Esophagus squamous epithelium (tissue), 5 donors: ENCODE data around the gene ZNF439. TPM values are rescaled to one million over a fixed set of nuclear protein-coding genes. Genes with fewer than 3 reads are reported as not detected.
"Not testable (repeated sequence)": the region's sequence is repeated elsewhere in the genome, so short reads cannot be mapped to it uniquely, and the experiment has no call there.

Experiments used
- DNase-seq: peaks from one replicate; lab custom pipeline; 2025; lab: John Stamatoyannopoulos, UW
- H3K27ac ChIP-seq, 4 donors: fragments of 200-600 bp; sonication (generic); one replicate each; pipeline ENCODE4 v1.5.1; 2016 to 2019; ENCODE audit warnings: mild to moderate bottlenecking in 1 of 4
- H3K27me3 ChIP-seq, 4 donors: fragments of 200-600 bp; sonication (generic); 1 replicate in 3 of 4; 2 replicates in 1 of 4; pipeline versions ENCODE4 v1.5.1 to v1.6.0; 2017 to 2021; ENCODE audit warnings: antibody characterized with exemption in 1 of 4
- H3K36me3 ChIP-seq, 3 donors: fragments of 200-600 bp; sonication (generic); one replicate each; pipeline ENCODE4 v1.5.1; 2016 to 2019
- H3K4me1 ChIP-seq, 3 donors: fragments of 200-600 bp; sonication (generic); one replicate each; pipeline ENCODE4 v1.5.1; 2017 to 2019
- H3K4me3 ChIP-seq, 4 donors: fragments of 200-600 bp; sonication (generic); 1 replicate in 3 of 4; 2 replicates in 1 of 4; pipeline ENCODE4 v1.5.1; 2016 to 2019; ENCODE audit warnings: mild to moderate bottlenecking in 2 of 4, moderate library complexity in 1 of 4
- H3K9me3 ChIP-seq, 3 donors: fragments of 200-600 bp; sonication (generic); one replicate each; pipeline ENCODE4 v1.5.1; 2016 to 2019
- POLR2A ChIP-seq, 4 donors: fragments of 450-650 bp; IDR thresholded peaks; one replicate each; pipeline ENCODE4 v1.6.1; 2017; ENCODE audit warnings: antibody characterized with exemption in 4 of 4, mild to moderate bottlenecking in 4 of 4, moderate library complexity in 3 of 4
- WGBS, 2 donors: methylation state at CpG; one replicate each; pipeline ENCODE4 v1.1.5; 2018; 5-methylcytosine and 5-hydroxymethylcytosine counted together
- intact Hi-C: fragments of 100-400 bp; cut with DNase I; formaldehyde crosslinking; loops from one replicate; pipeline ENCODE4 v1.15.0; 2022
- total RNA-seq, 4 donors: library from RNA; depleted of rRNA; stranded (reverse); fragments of >200 nt; gene quantifications; one replicate each; pipeline ENCODE4 v1.1.0, GENCODE V29; 2016
- TF ChIP-seq, protein P1 (sequence below), 6 experiments: fragments of 450-650 bp in 4 of 6; fragments of 200-600 bp in 2 of 6; sonication (generic) in 2 of 6; IDR thresholded peaks; one replicate each; pipeline ENCODE4 v1.5.1; 2016 to 2019; ENCODE audit warnings: antibody characterized with exemption in 6 of 6, mild to moderate bottlenecking in 4 of 6, moderate library complexity in 4 of 6
- donor health status: DM: yes; HTN: yes; CAD: no.

Gene ZNF439
- total RNA-seq, 4 donors from 2014 or later, result 1.6 to 5.0 (median 2.0) TPM

DNA sequence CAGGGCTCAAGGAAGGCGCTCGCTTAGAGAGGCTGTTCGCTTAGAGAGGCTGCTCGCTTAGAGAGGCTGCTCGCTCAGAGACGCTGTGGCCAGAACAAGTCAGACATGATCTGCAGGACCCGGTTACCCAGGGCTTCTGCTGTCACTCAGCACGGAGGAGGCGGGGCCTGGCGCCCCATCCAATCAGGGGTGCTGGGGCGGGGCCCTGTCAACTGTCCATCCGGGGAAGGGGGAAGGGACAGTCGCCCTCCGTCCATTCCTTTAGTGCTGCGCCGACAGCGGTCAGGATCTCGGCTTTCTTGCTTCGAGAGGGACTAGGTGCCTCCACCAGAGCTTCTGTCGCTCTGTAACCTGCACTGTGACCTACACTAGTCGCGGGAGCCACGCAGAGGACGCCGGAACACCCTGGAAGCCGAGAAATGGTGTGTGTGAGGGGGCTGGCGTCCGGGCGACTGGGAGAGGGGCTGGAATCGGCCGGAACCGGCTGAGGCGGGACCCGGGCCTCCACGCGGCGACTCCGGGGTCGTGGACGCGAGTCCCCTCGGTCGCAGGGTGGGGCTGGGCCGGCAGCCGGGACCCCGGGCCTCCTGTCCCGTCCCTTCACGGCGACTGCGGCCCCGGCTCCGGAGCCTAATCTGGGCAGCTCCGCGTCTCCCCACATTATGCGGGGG, 34.4 kb upstream of the ZNF439 start, which contains the start of gene ZNF440:
TSS of gene ZNF440 (plus strand) at position 245 of the 671 bp plus-strand sequence. CDS start at position 420, 175 bp downstream.
- Histone ChIP-seq H3K4me3 (peak within 1 kb of the TSS; percentile 66 to 84 (median 79)), H3K27ac (peak within 1 kb of the TSS; percentile 91 to 95 (median 94)), H3K4me1 (peaks cover 0 to 32% (median 13%) of the 10 kb centered on the region in 3 donors), H3K36me3 (peaks cover 0 to 27% (median 0%) of the 10 kb centered on the region in 3 donors), H3K9me3 (peaks cover 0 to 24% (median 0%) of the 10 kb centered on the region in 3 donors), H3K27me3 (no peaks in the 10 kb centered on the region)
- TF ChIP-seq, protein P1, sequence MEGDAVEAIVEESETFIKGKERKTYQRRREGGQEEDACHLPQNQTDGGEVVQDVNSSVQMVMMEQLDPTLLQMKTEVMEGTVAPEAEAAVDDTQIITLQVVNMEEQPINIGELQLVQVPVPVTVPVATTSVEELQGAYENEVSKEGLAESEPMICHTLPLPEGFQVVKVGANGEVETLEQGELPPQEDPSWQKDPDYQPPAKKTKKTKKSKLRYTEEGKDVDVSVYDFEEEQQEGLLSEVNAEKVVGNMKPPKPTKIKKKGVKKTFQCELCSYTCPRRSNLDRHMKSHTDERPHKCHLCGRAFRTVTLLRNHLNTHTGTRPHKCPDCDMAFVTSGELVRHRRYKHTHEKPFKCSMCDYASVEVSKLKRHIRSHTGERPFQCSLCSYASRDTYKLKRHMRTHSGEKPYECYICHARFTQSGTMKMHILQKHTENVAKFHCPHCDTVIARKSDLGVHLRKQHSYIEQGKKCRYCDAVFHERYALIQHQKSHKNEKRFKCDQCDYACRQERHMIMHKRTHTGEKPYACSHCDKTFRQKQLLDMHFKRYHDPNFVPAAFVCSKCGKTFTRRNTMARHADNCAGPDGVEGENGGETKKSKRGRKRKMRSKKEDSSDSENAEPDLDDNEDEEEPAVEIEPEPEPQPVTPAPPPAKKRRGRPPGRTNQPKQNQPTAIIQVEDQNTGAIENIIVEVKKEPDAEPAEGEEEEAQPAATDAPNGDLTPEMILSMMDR (IDR thresholded peaks at IDR 0.05), result no peak
- TF ChIP-seq POLR2A (IDR thresholded peaks at IDR 0.05), result peak in 3 of 4 donors; percentile 79 to 89 (median 83)
- 0% methylated on average over 1 to 4 of the region's 55 CpGs for WGBS, 2 donors
- intact Hi-C loops, result no loop called here
- peak; percentile 73 for DNase-seq

DNA sequence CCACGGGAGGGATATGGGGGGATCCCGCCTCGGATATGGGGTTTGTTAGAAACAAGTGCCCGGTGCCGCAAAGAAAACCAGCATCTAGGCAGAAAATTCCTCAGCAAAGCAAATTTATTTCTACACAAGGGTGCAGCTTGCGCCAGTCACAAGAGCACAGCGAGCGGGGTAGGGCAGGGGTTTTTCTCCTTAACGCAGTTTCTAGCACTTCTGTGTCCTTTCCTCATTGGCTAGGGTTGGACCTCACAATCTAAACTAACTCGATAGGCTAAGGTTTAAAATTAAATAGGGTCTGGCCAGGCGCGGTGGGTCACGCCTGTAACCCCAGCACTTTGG, 33.9 kb upstream of the ZNF439 start:
- H3K27ac ChIP-seq, result peak overlapping the region; percentile 91 to 95 (median 94)
- H3K4me1 ChIP-seq, result peaks cover 0 to 32% (median 13%) of the 10 kb centered on the region in 3 donors
- WGBS, 2 donors, result 2 to 25% methylated on average over 4 to 9 of the region's 13 CpGs
- H3K27me3 ChIP-seq, result no peaks in the 10 kb centered on the region
- no peak for DNase-seq
- peaks cover 0 to 29% (median 0%) of the 10 kb centered on the region in 3 donors for H3K9me3 ChIP-seq
- intact Hi-C loops, result no loop called here
- peak overlapping the region; percentile 66 to 84 (median 79) for H3K4me3 ChIP-seq
- no peak for TF ChIP-seq POLR2A (IDR thresholded peaks at IDR 0.05)
- peaks cover 0 to 32% (median 0%) of the 10 kb centered on the region in 3 donors for H3K36me3 ChIP-seq

DNA sequence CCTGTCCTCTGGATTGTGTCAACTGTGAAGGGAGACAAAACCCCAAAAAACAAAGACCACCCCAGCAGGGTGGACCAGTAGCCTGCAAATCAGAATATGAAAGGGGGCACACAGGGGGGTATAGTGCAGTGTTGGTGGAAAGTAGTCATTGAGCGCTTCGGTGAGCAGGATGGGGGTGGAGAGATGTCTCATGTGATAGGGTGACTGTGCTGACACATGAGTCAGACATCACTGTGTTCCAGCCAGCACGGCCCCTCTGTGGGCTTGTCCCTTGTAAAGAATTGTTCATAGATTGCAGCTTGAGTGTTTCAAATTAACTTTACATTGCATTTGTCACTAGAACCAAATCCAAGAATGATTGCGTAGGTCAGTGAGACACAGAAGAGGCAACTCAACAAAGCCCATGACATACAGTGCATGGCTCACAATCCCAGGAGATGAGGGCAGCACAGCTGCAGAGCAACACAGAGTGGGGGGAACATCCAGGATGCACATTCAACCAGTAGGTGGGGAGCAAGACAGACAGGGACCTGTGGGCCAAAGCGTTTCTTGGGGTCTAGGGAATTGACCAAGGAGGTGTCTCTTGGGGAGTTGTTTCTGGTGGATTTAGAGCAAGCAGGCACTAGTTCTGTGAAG, 26.9 kb upstream of the ZNF439 start:
- DNase-seq, result no peak
- TF ChIP-seq POLR2A (IDR thresholded peaks at IDR 0.05), result no peak
- TF ChIP-seq, protein P1 (IDR thresholded peaks at IDR 0.05), result no peak
- WGBS, 2 donors, result 60 to 91% methylated on average over 4 to 5 of the region's 5 CpGs
- H3K4me1 ChIP-seq, result peaks cover 0 to 4% (median 0%) of the 10 kb centered on the region in 3 donors
- no peak overlapping the region for H3K27ac ChIP-seq
- H3K36me3 ChIP-seq, result peaks cover 0 to 88% (median 4%) of the 10 kb centered on the region in 3 donors
- intact Hi-C loops, result no loop called here
- H3K9me3 ChIP-seq, result peaks cover 0 to 71% (median 15%) of the 10 kb centered on the region in 3 donors
- H3K4me3 ChIP-seq, result no peak overlapping the region
- H3K27me3 ChIP-seq, result no peaks in the 10 kb centered on the region

DNA sequence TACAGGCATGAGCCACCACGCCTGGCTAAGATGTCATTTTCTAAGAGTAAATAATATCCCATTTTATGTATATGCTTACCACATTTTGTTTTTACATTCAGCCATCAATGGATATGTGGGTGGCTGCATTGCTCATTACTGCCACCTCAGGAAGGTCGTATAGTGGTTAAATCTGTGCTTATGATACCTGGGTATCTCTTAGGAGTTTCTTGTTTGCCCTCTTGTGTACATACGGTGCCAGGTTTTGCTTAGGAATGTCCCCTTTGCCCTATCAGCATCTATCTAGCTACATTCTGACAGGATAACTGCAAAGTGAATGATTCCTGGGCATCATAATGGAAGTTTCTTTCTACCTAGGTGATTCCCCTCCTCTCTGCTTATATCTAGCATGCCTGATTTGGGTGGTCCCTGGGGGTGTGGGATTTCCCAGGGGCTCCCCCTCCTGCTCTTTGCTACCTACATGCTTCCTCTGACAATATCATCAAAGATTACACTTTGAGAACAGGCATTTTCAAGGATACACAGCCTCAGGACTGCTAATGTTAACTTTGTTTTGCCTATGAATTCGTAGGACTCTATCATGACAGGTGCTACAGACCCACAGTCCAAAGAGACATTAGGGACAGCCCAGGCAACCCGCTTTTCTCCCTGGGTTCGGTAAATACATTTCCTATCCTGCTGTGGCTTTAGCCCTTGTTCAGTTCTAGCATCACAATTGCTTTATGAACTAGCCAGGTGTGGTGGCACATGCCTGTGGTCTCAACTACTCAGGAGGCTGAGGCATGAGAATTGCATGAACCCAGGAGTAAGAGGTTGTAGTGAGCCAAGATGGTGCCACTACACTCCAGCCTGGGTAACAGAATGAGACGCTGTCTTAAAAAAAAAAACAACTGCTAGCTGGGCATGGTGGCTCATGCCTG, 19.3 kb upstream of the ZNF439 start:
- 81 to 92% methylated on average over 6 to 7 of the region's 7 CpGs for WGBS, 2 donors
- H3K4me3 ChIP-seq, H3K27me3 ChIP-seq, DNase-seq, H3K27ac ChIP-seq, H3K4me1 ChIP-seq, intact Hi-C loops: not testable (repeated sequence)
- H3K36me3 ChIP-seq, result peaks cover 24 to 99% (median 30%) of the 10 kb centered on the region in 3 donors
- peaks cover 5 to 94% (median 67%) of the 10 kb centered on the region in 3 donors for H3K9me3 ChIP-seq

DNA sequence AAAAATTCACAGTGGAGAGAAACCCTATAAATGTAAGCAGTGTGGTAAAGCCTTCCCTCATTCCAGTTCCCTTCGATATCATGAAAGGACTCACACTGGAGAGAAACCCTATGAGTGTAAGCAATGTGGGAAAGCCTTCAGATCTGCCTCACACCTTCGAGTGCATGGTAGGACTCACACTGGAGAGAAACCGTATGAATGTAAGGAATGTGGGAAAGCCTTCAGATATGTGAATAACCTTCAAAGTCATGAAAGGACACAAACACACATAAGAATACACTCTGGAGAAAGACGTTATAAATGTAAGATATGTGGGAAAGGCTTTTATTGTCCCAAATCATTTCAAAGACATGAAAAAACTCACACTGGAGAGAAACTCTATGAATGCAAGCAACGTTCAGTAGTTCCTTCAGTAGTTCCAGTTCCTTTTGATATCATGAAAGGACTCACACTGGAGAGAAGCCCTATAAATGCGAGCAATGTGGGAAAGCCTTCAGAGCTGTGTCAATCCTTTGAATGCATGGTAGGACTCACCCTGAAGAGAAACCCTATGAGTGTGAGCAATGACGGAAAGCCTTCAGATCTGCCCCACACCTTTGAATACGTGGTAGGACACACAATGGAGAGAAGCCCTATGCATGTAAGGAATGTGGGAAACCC, 16.1 kb upstream of the ZNF439 start:
- H3K27me3 ChIP-seq, result no peaks in the 10 kb centered on the region
- H3K9me3 ChIP-seq, result peaks cover 5 to 97% (median 74%) of the 10 kb centered on the region in 3 donors
- H3K4me3 ChIP-seq, result no peak overlapping the region
- no peak for TF ChIP-seq POLR2A (IDR thresholded peaks at IDR 0.05)
- TF ChIP-seq, protein P1 (IDR thresholded peaks at IDR 0.05), result no peak
- H3K36me3 ChIP-seq, result peaks cover 24 to 74% (median 33%) of the 10 kb centered on the region in 3 donors
- no peak for DNase-seq
- intact Hi-C loops, result no loop called here
- H3K4me1 ChIP-seq, result peaks cover 0 to 3% (median 0%) of the 10 kb centered on the region in 3 donors
- 91 to 94% methylated on average over 7 to 8 of the region's 8 CpGs for WGBS, 2 donors
- no peak overlapping the region for H3K27ac ChIP-seq
